DMS53 treated with DMSO at 0.1 percent for 48 hours (cell line): ENCODE results near the gene ACSBG1.
A peak's percentile ranks its signal among the peaks of the same experiment; 100 is the strongest.

Experiments used
- DNase-seq: peaks from one replicate; lab custom pipeline; 2025; ENCODE audit not compliant: unreplicated experiment; lab: John Stamatoyannopoulos, UW

Gene ACSBG1

DNA sequence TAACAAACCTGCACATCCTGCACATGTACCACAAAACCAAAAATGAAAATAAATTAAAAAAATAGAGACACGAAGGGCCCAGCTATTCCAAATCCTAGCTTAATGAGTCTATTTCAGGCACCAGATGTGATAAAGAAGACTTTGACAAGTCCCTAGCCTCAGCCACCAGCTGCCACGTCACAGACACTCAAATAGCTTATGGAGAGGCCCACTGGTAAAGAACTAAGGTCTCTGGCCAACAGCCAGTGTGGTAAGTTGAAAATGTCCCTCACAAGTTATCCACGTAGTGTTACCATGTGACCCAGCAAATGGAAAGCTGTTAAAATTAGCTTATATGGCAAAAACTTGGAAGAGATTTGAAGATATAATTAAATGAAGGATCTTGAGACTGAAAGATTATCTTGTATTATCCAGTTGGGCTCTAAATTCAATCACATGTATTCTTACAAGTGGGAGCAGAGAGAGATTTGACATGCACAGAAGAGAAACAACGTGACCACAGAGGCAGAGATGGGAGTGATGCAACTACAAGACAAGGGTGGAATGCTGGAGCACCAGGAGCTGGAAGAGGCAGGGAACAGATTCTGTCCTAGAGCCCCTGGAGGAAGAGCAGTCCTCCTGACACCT lies 10.9 kb downstream of the ACSBG1 start:
- no peak for DNase-seq

GRCh38 chr15:78222745-78223395 lies 11.5 kb downstream of the ACSBG1 start:
- no peak for DNase-seq

DNA sequence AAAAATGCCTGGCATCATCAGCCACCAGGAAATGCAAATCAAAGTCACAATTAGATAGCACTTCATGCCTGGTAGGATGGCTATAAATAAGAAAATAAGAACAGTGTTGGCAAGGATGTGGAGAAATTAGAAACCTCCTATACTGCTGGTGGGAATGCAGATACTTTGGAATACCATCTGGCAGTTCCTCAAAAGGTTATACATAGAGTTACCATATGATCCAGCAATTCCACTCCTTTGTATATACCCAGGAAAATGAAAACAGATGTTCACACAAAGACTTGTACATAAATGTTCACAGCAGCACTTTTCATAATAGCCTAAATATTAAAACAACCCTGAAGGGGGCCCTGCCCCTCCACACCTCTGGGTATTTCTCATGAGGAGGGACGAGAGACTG lies 13.7 kb downstream of the ACSBG1 start:
- no peak for DNase-seq

- no peak for DNase-seq
These were observed 17.9 kb downstream of the ACSBG1 start for GRCh38 chr15:78216276-78217104.

DNA sequence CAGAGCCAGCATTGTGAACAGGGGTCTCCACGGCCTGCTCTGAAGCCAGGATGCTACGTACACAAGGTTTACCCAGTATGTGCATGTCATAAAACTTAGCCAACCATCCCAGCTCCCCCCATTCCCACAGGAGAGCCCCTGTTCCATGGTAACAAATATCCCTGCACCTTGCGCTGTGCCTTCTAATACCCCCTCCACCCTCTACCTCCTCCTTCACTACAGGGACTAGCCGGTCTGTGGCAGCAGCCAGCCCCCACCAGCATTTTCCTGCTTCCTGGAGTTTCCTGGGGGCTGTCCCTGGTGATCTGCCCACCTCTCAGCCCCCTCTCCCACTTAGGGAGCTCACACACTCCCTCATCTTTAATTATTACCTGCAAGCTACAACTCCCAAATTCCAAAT lies 20.4 kb downstream of the ACSBG1 start:
- DNase-seq, result no peak

DNA sequence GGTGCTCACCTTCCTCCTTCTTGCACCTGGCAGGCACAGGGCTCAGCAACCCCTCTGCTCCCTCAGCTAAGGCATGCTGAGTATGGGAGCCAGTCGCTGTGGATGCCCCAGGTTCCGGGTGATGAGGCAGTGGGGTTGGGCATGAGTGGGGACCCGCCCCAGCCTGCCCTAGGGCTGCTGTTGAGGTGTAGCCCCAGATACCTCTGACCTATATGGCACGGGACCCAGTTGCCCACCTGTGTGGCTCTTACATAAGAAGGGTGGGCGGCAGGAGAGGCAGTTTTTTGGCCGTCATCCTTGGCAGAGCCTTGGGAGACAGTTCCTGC lies 21.0 kb downstream of the ACSBG1 start:
- no peak for DNase-seq

- DNase-seq, result peak; percentile 35
These were observed 21.6 kb downstream of the ACSBG1 start for GRCh38 chr15:78212546-78213424.

- DNase-seq, result no peak
These were observed 22.4 kb downstream of the ACSBG1 start for GRCh38 chr15:78212008-78212407.

- no peak for DNase-seq
These were observed 23.0 kb downstream of the ACSBG1 start for GRCh38 chr15:78211189-78211921.

GRCh38 chr15:78210349-78210717 lies 24.0 kb downstream of the ACSBG1 start:
- no peak for DNase-seq

GRCh38 chr15:78209646-78210348 lies 24.6 kb downstream of the ACSBG1 start:
- no peak for DNase-seq

DNA sequence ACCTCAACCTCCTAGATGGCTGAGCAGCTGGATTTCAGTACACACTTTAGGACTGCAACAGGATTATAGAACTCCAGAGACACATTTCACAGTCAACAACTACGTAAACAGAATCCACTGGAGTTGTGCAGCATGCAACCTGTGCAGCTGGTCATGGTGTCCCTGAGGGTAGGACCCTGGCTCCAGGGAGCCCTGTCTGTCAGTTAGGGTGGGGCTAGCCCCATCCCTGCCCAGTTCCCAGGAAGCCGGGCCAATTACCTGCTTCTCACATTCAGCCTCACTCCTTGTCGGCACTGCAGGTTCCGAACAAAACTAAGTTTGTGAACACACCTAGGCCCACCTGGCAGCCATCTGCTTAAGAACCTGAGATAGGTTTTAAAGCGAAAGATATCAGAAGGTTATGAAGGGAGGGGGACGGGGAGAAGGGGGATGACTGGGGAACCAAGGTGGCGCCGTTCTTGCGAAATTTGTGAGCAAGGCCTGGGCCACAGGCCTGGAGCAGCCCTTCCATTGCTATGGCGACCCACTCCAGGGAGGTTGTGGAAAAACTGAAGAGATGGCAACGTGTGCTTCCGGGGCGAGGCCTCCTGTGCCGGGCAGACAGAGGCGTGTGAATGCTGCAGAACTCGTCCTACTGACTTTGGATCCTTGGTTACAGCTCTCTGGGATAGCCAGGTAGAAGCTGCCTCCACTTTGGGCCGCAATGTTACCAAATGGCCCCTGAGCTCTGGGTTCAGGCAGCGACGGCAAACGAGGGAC lies 25.3 kb downstream of the ACSBG1 start:
- DNase-seq, result no peak

DNA sequence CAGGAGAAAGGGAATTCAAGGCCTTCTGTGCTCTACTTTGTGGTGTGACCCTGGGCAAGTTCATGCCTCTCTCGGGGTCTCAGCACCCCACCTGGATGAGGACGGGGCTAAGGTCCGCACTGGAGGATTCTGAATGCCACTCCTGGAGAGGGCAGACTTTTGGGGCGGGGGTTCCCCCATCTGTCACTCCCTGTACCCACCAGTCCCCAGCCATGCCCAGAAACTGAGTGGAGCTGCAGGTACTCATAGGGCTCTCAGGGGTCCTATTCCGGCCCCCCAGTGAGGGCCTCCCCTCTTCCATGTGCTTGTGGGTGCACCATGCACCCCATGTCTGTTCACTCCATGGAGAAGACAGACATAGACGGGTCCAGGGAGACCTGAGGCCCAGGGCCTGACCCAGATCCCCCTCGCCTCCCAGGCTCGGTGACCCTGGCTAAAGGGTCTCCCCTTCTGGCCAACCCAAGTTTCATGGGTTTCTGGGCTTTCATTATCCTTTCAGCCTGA lies 26.0 kb downstream of the ACSBG1 start:
- DNase-seq, result no peak

GRCh38 chr15:78207641-78208340 lies 26.6 kb downstream of the ACSBG1 start:
- no peak for DNase-seq

- no peak for DNase-seq
These were observed 27.3 kb downstream of the ACSBG1 start for GRCh38 chr15:78207110-78207458.

DNA sequence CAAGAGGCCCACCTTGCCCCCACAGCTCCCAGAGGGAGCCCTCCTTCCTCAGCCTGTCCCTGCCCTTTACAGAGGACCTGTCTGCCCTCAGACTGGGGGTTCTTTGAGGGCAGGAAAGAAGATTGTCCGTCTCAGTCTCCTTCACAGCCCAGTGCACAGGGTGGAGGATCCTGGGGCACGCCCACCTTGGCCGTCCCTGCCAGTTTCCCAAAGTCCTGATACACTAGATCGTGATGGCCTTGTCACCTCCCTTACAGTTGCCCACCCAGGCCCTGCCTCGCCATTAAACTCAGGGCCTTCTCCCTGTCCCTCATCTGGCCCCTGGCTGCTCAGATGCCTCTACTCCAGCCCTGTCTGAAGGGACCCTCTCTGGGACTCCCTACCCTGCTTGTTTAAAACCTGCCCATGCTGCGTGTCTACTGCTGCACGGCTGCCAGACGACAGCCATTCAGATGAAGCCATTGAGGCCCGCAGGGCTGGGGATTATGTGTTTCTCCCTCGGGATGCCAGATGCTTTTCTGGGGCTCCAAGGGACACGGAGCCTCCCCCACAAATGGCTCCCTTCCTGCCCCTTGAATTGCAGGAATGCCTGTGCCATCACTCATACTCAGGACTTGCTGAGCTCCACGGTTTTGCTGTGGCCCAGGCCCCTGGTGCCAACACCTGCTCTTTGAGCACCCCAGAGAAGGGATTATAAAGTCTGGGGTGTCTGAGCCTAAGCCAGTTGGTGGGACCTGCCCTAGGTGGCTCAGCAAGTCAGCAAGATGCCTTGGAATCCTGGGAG lies 27.8 kb downstream of the ACSBG1 start:
- DNase-seq, result no peak

DNA sequence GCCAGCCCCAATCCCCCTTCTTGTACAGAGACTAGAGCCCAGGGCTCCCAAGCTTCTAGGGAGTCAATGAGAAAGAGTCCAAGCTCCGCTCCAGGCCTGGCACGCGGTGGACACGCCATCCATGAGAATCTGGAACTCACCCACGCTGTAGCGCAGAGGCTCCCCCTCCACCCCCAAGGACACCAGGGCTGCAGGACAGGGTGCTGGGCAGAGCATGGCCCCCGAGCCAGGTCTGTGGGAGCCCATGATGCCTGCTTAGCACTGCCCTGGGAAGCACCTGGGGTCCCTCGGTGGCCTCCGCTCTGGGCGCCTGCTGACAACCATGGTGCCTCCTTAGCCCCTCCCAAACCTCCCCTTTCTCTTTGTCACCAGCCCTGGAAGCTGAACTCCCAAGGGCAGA lies 28.5 kb downstream of the ACSBG1 start:
- DNase-seq, result no peak

- DNase-seq, result no peak
These were observed 29.0 kb downstream of the ACSBG1 start for GRCh38 chr15:78205337-78205736.
